Small intestine (tissue), 7 donors: Measurements from ENCODE around the gene NPFF. TPM values are rescaled to one million over a fixed set of nuclear protein-coding genes. Genes with fewer than 3 reads are reported as not detected.

ENCODE experiments used
- DNase-seq, 2 donors: peaks; one replicate each; pipeline versions ENCODE4 v3.0.0 to v3.0.0-alpha.2; 2013
- FAIRE-seq: peaks from 2 replicates; lab custom pipeline; 2012; peaks lifted over from hg19 to GRCh38; lab: Jason Lieb, UNC
- H3K27ac ChIP-seq, 3 donors: one replicate each; pipeline ENCODE4 v1.5.1; 2013; ENCODE audit warnings: low read length in 2 of 3, mild to moderate bottlenecking in 2 of 3, control low read depth in 1 of 3, inconsistent platforms in 1 of 3, low read depth in 1 of 3, moderate library complexity in 1 of 3
- H3K27me3 ChIP-seq, 3 donors: one replicate each; pipeline ENCODE4 v1.6.1; 2013; ENCODE audit warnings: low read length in 3 of 3, inconsistent platforms in 1 of 3; ENCODE audit not compliant: control insufficient read depth in 3 of 3, insufficient read depth in 3 of 3
- H3K36me3 ChIP-seq, 3 donors: one replicate each; pipeline ENCODE4 v1.6.1; 2013; ENCODE audit warnings: low read length in 3 of 3, inconsistent platforms in 1 of 3, low read depth in 1 of 3, mild to moderate bottlenecking in 1 of 3, moderate library complexity in 1 of 3; ENCODE audit not compliant: control insufficient read depth in 3 of 3, insufficient read depth in 2 of 3
- H3K4me1 ChIP-seq, 3 donors: one replicate each; pipeline ENCODE4 v1.6.1; 2013; ENCODE audit warnings: low read length in 2 of 3, inconsistent platforms in 1 of 3, low read depth in 1 of 3, mild to moderate bottlenecking in 1 of 3, moderate library complexity in 1 of 3; ENCODE audit not compliant: control insufficient read depth in 3 of 3, insufficient read depth in 2 of 3
- H3K4me3 ChIP-seq, 3 donors: one replicate each; pipeline ENCODE4 v1.5.1; 2013; ENCODE audit warnings: low read length in 3 of 3, control low read depth in 1 of 3, inconsistent platforms in 1 of 3, low read depth in 1 of 3, mild to moderate bottlenecking in 1 of 3, moderate library complexity in 1 of 3
- H3K9me3 ChIP-seq, 2 donors: one replicate each; pipeline ENCODE4 v1.6.1; 2013; ENCODE audit warnings: low read depth in 1 of 2, low read length in 1 of 2; ENCODE audit not compliant: control insufficient read depth in 2 of 2, insufficient read depth in 1 of 2
- WGBS, 3 donors: extraction: QIAGEN DNeasy Blood & Tissue Kit; methylation state at CpG; one replicate each; pipeline ENCODE4 v1.1.7; 2013; 5-methylcytosine and 5-hydroxymethylcytosine counted together
- polyA plus RNA-seq, 4 donors: library from polyadenylated mRNA; stranded (reverse) in 3 of 4; unstranded in 1 of 4; fragments of 200-250 nt in 3 of 4; fragments of 120-200 nt in 1 of 4; gene quantifications; one replicate each; pipeline versions ENCODE4 v1.2.1 to v1.2.3, GENCODE V29; 2013
- donor health status: healthy with polysubstance abuse.
- donor health status: control.
- donor health status: control.
- donor health status: Bipolar disorder and iron deficiency.
- donor health status: healthy.

Gene NPFF
- polyA plus RNA-seq, 4 donors, result 0.12 to 4.2 TPM; not detected in 2

- H3K36me3 ChIP-seq, result peaks cover 17 to 67% (median 19%) of the 10 kb centered on the region in 3 donors
- H3K9me3 ChIP-seq, result no peaks in the 10 kb centered on the region
- FAIRE-seq (no peak), DNase-seq (no peak)
- H3K27me3 ChIP-seq, result no peaks in the 10 kb centered on the region
- no peak overlapping the region for H3K4me3 ChIP-seq
- H3K27ac ChIP-seq, result no peak overlapping the region
- peaks cover 0 to 12% (median 4%) of the 10 kb centered on the region in 3 donors for H3K4me1 ChIP-seq
- 72 to 77% (median 74%) methylated on average over 12 of the region's 12 CpGs for WGBS, 3 donors
These were observed 26.5 kb downstream of the NPFF start for GRCh38 chr12:53480491-53481442.

GRCh38 chr12:53479331-53479730 is 28.0 kb downstream of the NPFF start:
- Histone ChIP-seq H3K27ac (no peak overlapping the region), H3K27me3 (no peaks in the 10 kb centered on the region), H3K9me3 (no peaks in the 10 kb centered on the region), H3K36me3 (peaks cover 19 to 62% (median 22%) of the 10 kb centered on the region in 3 donors), H3K4me3 (no peak overlapping the region), H3K4me1 (peaks cover 0 to 15% (median 4%) of the 10 kb centered on the region in 3 donors)
- DNase-seq, result no peak
- FAIRE-seq, result no peak
- WGBS, 3 donors, result 78 to 90% (median 78%) methylated on average over 5 of the region's 5 CpGs

DNA sequence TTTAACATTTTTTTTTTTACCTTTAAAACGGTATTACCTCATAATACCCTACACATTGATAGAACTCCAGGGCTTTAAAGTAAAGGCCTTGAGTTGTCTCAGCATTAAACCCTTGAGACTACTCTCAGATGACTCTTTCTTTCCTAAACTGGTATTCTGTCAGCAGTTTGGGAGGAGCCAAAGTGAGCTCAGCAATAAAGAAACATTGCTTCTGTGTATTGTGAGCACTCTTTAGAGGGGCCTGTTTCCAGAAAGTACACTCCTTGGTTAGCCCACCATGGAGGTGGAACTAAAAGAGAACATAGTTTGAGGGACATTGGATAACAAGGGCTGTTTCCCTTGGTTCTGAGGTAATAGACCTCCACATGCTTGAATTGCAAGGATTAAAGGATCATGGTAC is 28.4 kb downstream of the NPFF start:
- Histone ChIP-seq H3K27me3 (no peaks in the 10 kb centered on the region), H3K9me3 (no peaks in the 10 kb centered on the region), H3K36me3 (peaks cover 20 to 61% (median 25%) of the 10 kb centered on the region in 3 donors), H3K4me1 (peaks cover 0 to 14% (median 4%) of the 10 kb centered on the region in 3 donors), H3K4me3 (no peak overlapping the region), H3K27ac (no peak overlapping the region)
- FAIRE-seq, result no peak
- WGBS, 3 donors, result 38 to 54% (median 53%) methylated on average over 1 of the region's 1 CpG
- no peak for DNase-seq

GRCh38 chr12:53476769-53477209 is 30.5 kb downstream of the NPFF start:
- FAIRE-seq (no peak), DNase-seq (no peak)
- Histone ChIP-seq H3K27ac (no peak overlapping the region), H3K9me3 (no peaks in the 10 kb centered on the region), H3K4me1 (peaks cover 0 to 4% (median 0%) of the 10 kb centered on the region in 3 donors), H3K4me3 (no peak overlapping the region), H3K36me3 (peaks cover 30 to 46% (median 30%) of the 10 kb centered on the region in 3 donors), H3K27me3 (no peaks in the 10 kb centered on the region)
- WGBS, 3 donors, result 64 to 75% (median 74%) methylated on average over 2 of the region's 2 CpGs

- no peak for DNase-seq
- Histone ChIP-seq H3K9me3 (no peaks in the 10 kb centered on the region), H3K27ac (no peak overlapping the region), H3K36me3 (peaks cover 26 to 45% (median 41%) of the 10 kb centered on the region in 3 donors), H3K4me3 (no peak overlapping the region), H3K27me3 (no peaks in the 10 kb centered on the region), H3K4me1 (peaks cover 0 to 4% (median 0%) of the 10 kb centered on the region in 3 donors)
- FAIRE-seq, result no peak
- WGBS, 3 donors, result 70 to 86% (median 82%) methylated on average over 13 of the region's 13 CpGs
These were observed 32.5 kb downstream of the NPFF start for GRCh38 chr12:53474819-53475218.

- Histone ChIP-seq H3K4me1 (peaks cover 0 to 4% (median 0%) of the 10 kb centered on the region in 3 donors), H3K4me3 (no peak overlapping the region), H3K9me3 (no peaks in the 10 kb centered on the region), H3K27ac (no peak overlapping the region), H3K36me3 (peaks cover 32 to 50% (median 44%) of the 10 kb centered on the region in 3 donors), H3K27me3 (no peaks in the 10 kb centered on the region)
- FAIRE-seq (no peak), DNase-seq (no peak)
- 64 to 70% (median 68%) methylated on average over 2 of the region's 2 CpGs for WGBS, 3 donors
These were observed 33.2 kb downstream of the NPFF start for GRCh38 chr12:53474077-53474476.

DNA sequence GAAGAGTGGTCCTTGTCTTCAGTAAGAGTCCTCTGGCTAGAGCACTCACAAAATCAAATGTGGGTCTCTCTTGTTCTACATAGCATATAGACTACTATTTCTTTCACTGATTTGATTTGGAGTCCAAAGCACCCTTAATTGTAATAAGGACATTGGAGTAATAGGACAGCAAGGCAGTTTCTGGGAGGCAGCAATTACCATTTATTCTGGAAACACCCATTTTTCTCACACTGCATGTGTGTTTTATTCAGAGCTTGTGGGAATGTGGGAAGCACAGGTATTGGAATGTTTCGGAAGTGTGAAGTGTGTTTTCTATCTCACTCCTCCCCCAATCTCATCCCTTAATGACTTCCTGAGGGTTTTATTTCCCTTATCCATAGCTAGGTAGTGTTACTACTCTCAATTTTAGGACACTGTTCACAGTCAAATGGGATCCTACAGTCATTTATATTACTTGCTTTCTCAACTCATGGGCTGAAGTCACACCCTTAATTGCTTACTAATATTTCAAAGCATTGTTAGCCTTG is 35.2 kb downstream of the NPFF start:
- Histone ChIP-seq H3K9me3 (no peaks in the 10 kb centered on the region), H3K27me3 (no peaks in the 10 kb centered on the region), H3K4me3 (no peak overlapping the region), H3K4me1 (peaks cover 0 to 4% (median 0%) of the 10 kb centered on the region in 3 donors), H3K36me3 (peaks cover 40 to 52% (median 50%) of the 10 kb centered on the region in 3 donors), H3K27ac (no peak overlapping the region)
- DNase-seq, result no peak
- 83 to 96% (median 94%) methylated on average over 1 of the region's 1 CpG for WGBS, 3 donors
- no peak for FAIRE-seq

DNA sequence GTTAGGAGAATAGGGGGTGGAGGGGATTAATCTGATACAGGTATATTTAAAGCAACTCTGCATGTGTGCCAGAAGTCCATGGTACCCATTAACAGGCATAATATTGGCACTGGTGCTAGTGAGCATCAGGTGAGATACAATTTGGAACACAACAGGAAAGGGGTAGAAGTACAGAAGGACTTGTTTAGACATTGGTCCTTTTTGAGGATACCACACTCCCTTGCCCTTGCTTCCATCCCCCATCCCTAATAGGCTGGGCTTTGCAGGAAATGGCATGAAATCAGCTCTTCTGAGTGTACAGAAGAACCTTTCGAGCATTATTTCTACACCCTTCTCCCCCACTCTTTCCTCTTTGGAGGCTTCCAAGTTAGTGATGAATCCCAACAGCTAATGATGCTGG is 39.0 kb downstream of the NPFF start:
- Histone ChIP-seq H3K4me3 (no peak overlapping the region), H3K36me3 (peaks cover 58 to 66% (median 61%) of the 10 kb centered on the region in 3 donors), H3K27me3 (no peaks in the 10 kb centered on the region), H3K9me3 (no peaks in the 10 kb centered on the region), H3K27ac (no peak overlapping the region), H3K4me1 (no peaks in the 10 kb centered on the region)
- no peak for DNase-seq
- no peak for FAIRE-seq
- 88 to 90% (median 88%) methylated on average over 1 of the region's 1 CpG for WGBS, 3 donors
